GM10266 (cell line): ENCODE results near the gene MYO1E.

ENCODE experiments used
- DNase-seq: peaks from one replicate; pipeline ENCODE4 v3.0.0; 2012; ENCODE audit errors: extremely low spot score
- CTCF ChIP-seq: IDR thresholded peaks from 2 replicates; pipeline ENCODE4 v1.5.1; 2012; ENCODE audit warnings: mild to moderate bottlenecking, low read depth; ENCODE audit not compliant: control insufficient read depth, insufficient read depth; ENCODE audit errors: missing control alignments

The MYO1E gene

GRCh38 chr15:59174835-59175831, 197.5 kb downstream of the MYO1E start:
- DNase-seq, result no peak
- TF ChIP-seq CTCF, result peak; percentile 43

- DNase-seq, result no peak
- TF ChIP-seq CTCF, result no peak
Measured at GRCh38 chr15:59174151-59174834, 198.4 kb downstream of the MYO1E start.

- TF ChIP-seq CTCF, result no peak
- DNase-seq, result no peak
Measured at GRCh38 chr15:59173194-59173593, 199.5 kb downstream of the MYO1E start.

GRCh38 chr15:59172289-59172901, 200.3 kb downstream of the MYO1E start:
- no peak for DNase-seq
- TF ChIP-seq CTCF, result no peak

GRCh38 chr15:59171067-59171397, 201.6 kb downstream of the MYO1E start:
- TF ChIP-seq CTCF, result no peak
- DNase-seq, result no peak

- no peak for TF ChIP-seq CTCF
- DNase-seq, result no peak
Measured at GRCh38 chr15:59170295-59171066, 202.2 kb downstream of the MYO1E start.
